Mesenteric fat pad (tissue), 1 donor: Measurements from ENCODE around the gene PSMC3IP. TPM values are rescaled to one million over a fixed set of nuclear protein-coding genes. Genes with fewer than 3 reads are reported as not detected.

Experiments
- total RNA-seq: library from RNA; stranded (reverse); fragmentation: NEBNext Ultra II Directional; extraction: Animal tissue kit (Norgen Biotek cat#: 25700); gene quantifications from one replicate; pipeline ENCODE4 v1.2.1, GENCODE V29; 2021
- donor health status: DM: yes; HTN: yes; CAD: no.

The PSMC3IP gene
- total RNA-seq, 1 donor from 2014 or later, result 2.2 TPM

Other genes with a start within 250 kb of the PSMC3IP start
- 353 TPM for gene STAT3, start 189.3 kb downstream of the PSMC3IP start, total RNA-seq
- gene CAVIN1, start 154.5 kb downstream of the PSMC3IP start, total RNA-seq, result 681 TPM
- gene ATP6V0A1, start 118.9 kb downstream of the PSMC3IP start, total RNA-seq, result 84.1 TPM
- gene NAGLU, start 41.5 kb downstream of the PSMC3IP start, total RNA-seq, result 58.7 TPM
- gene HSD17B1, start 24.8 kb downstream of the PSMC3IP start, total RNA-seq, result 3.2 TPM
- gene COASY, start 15.6 kb downstream of the PSMC3IP start, total RNA-seq, result 57.3 TPM
- 50.6 TPM for gene MLX, start 10.6 kb downstream of the PSMC3IP start, total RNA-seq
- gene RETREG3, start 31.6 kb upstream of the PSMC3IP start, total RNA-seq, result 63.9 TPM
- gene TUBG1, start 32.0 kb upstream of the PSMC3IP start, total RNA-seq, result 45.2 TPM
- gene TUBG2, start 81.6 kb upstream of the PSMC3IP start, total RNA-seq, result 17.6 TPM
- gene PLEKHH3, start 99.3 kb upstream of the PSMC3IP start, total RNA-seq, result 16.8 TPM
- 1.2 TPM for gene CCR10, start 104.1 kb upstream of the PSMC3IP start, total RNA-seq
- 3.7 TPM for gene CNTNAP1, start 104.8 kb upstream of the PSMC3IP start, total RNA-seq
- gene EZH1, start 167.3 kb upstream of the PSMC3IP start, total RNA-seq, result 50.5 TPM
- gene RAMP2, start 183.5 kb upstream of the PSMC3IP start, total RNA-seq, result 58.2 TPM
- 41.1 TPM for gene VPS25, start 195.7 kb upstream of the PSMC3IP start, total RNA-seq
- gene WNK4, start 202.9 kb upstream of the PSMC3IP start, total RNA-seq, result not detected
- 56.7 TPM for gene COA3, start 221.0 kb upstream of the PSMC3IP start, total RNA-seq
- gene CNTD1, start 221.1 kb upstream of the PSMC3IP start, total RNA-seq, result not detected
- gene BECN1, start 246.6 kb upstream of the PSMC3IP start, total RNA-seq, result 82.0 TPM